ENCODE data around the gene SEC14L6.
"Not testable (repeated sequence)": the region's sequence is repeated elsewhere in the genome, so short reads cannot be mapped to it uniquely, and the experiment has no call there.

- not testable (repeated sequence) for TF ChIP-seq CTCF (IDR thresholded peaks at IDR 0.05); ZFX (IDR thresholded peaks at IDR 0.05; ENCODE audit: borderline replicate concordance)
Measured at GRCh38 chr22:30551813-30552212, 5.3 kb upstream of the SEC14L6 start.

Measured in 22Rv1 (cell line).